Urinary bladder (tissue), 4 donors: ENCODE measurements around the gene LCN9. TPM values are rescaled to one million over a fixed set of nuclear protein-coding genes. Genes with fewer than 3 reads are reported as not detected.

Experiments used
- DNase-seq: peaks from one replicate; pipeline ENCODE4 v3.0.0-alpha.2; 2015; ENCODE audit errors: extremely low spot score
- H3K27ac ChIP-seq: one replicate; pipeline ENCODE4 v1.5.1; 2013; ENCODE audit warnings: low read depth, mild to moderate bottlenecking, moderate library complexity
- H3K36me3 ChIP-seq: one replicate; pipeline ENCODE4 v1.6.1; 2013; ENCODE audit warnings: mild to moderate bottlenecking, moderate library complexity; ENCODE audit not compliant: insufficient read depth
- H3K4me1 ChIP-seq: one replicate; pipeline ENCODE4 v1.6.1; 2013; ENCODE audit warnings: mild to moderate bottlenecking, moderate library complexity; ENCODE audit not compliant: insufficient read depth
- H3K4me3 ChIP-seq: one replicate; pipeline ENCODE4 v1.5.1; 2013; ENCODE audit warnings: low read depth, low read length
- WGBS: extraction: QIAGEN DNeasy Blood & Tissue Kit; methylation state at CpG from one replicate; pipeline ENCODE4 v1.1.7; 2013; 5-methylcytosine and 5-hydroxymethylcytosine counted together
- polyA plus RNA-seq: library from polyadenylated mRNA; stranded (reverse); fragments of 200-250 nt; gene quantifications from one replicate; pipeline ENCODE4 v1.2.3, GENCODE V29; 2013
- total RNA-seq: library from RNA; depleted of rRNA; stranded (reverse); fragments of >200 nt; gene quantifications from one replicate; pipeline ENCODE4 v1.2.3, GENCODE V29; 2014
- donor health status: healthy with polysubstance abuse.
- donor health status: healthy.

LCN9 gene
- total and polyA plus RNA-seq, 2 donors: not detected

- WGBS: 92% methylated on average over 19 of the region's 19 CpGs
- H3K36me3 ChIP-seq: no peaks in the 10 kb centered on the region
- no peaks in the 10 kb centered on the region for H3K4me1 ChIP-seq
- H3K27ac ChIP-seq: no peak overlapping the region
- no peak overlapping the region for H3K4me3 ChIP-seq
- no peak for DNase-seq
Observed at GRCh38 chr9:135690836-135691570, 27.9 kb downstream of the LCN9 start.

GRCh38 chr9:135692410-135692809 lies 29.3 kb downstream of the LCN9 start:
- Histone ChIP-seq H3K36me3 (no peaks in the 10 kb centered on the region), H3K4me1 (no peaks in the 10 kb centered on the region), H3K27ac (no peak overlapping the region), H3K4me3 (no peak overlapping the region)
- WGBS: 74% methylated on average over 11 of the region's 11 CpGs
- DNase-seq: no peak

- DNase-seq: no peak
- no peak overlapping the region for H3K4me3 ChIP-seq
- H3K27ac ChIP-seq: no peak overlapping the region
- 71% methylated on average over 16 of the region's 16 CpGs for WGBS
- H3K4me1 ChIP-seq: no peaks in the 10 kb centered on the region
- no peaks in the 10 kb centered on the region for H3K36me3 ChIP-seq
Observed at GRCh38 chr9:135693265-135693664, 30.2 kb downstream of the LCN9 start.

GRCh38 chr9:135693771-135694170 lies 30.7 kb downstream of the LCN9 start:
- Histone ChIP-seq H3K36me3 (no peaks in the 10 kb centered on the region), H3K4me1 (no peaks in the 10 kb centered on the region), H3K27ac (no peak overlapping the region), H3K4me3 (no peak overlapping the region)
- WGBS: 82% methylated on average over 11 of the region's 11 CpGs
- no peak for DNase-seq

GRCh38 chr9:135694414-135694813 lies 31.3 kb downstream of the LCN9 start:
- 46% methylated on average over 18 of the region's 18 CpGs for WGBS
- H3K4me1 ChIP-seq: no peaks in the 10 kb centered on the region
- no peaks in the 10 kb centered on the region for H3K36me3 ChIP-seq
- no peak for DNase-seq
- H3K4me3 ChIP-seq: no peak overlapping the region
- H3K27ac ChIP-seq: no peak overlapping the region

- no peak overlapping the region for H3K4me3 ChIP-seq
- H3K36me3 ChIP-seq: no peaks in the 10 kb centered on the region
- 86% methylated on average over 16 of the region's 16 CpGs for WGBS
- no peak overlapping the region for H3K27ac ChIP-seq
- no peaks in the 10 kb centered on the region for H3K4me1 ChIP-seq
- DNase-seq: no peak
Observed at GRCh38 chr9:135695036-135695435, 31.9 kb downstream of the LCN9 start.

- H3K4me3 ChIP-seq: no peak overlapping the region
- H3K4me1 ChIP-seq: no peaks in the 10 kb centered on the region
- 77% methylated on average over 12 of the region's 12 CpGs for WGBS
- no peaks in the 10 kb centered on the region for H3K36me3 ChIP-seq
- no peak overlapping the region for H3K27ac ChIP-seq
- DNase-seq: no peak
Observed at GRCh38 chr9:135695642-135696041, 32.5 kb downstream of the LCN9 start.

GRCh38 chr9:135696446-135696845 lies 33.3 kb downstream of the LCN9 start:
- WGBS: 77% methylated on average over 16 of the region's 16 CpGs
- no peak overlapping the region for H3K4me3 ChIP-seq
- H3K27ac ChIP-seq: no peak overlapping the region
- DNase-seq: no peak
- H3K4me1 ChIP-seq: no peaks in the 10 kb centered on the region
- H3K36me3 ChIP-seq: no peaks in the 10 kb centered on the region

- Histone ChIP-seq H3K4me3 (no peak overlapping the region), H3K36me3 (no peaks in the 10 kb centered on the region), H3K4me1 (no peaks in the 10 kb centered on the region), H3K27ac (no peak overlapping the region)
- 77% methylated on average over 15 of the region's 15 CpGs for WGBS
- DNase-seq: no peak
Observed at GRCh38 chr9:135697226-135697625, 34.1 kb downstream of the LCN9 start.

- Histone ChIP-seq H3K27ac (no peak overlapping the region), H3K4me3 (no peak overlapping the region), H3K4me1 (no peaks in the 10 kb centered on the region), H3K36me3 (no peaks in the 10 kb centered on the region)
- no peak for DNase-seq
- WGBS: 68% methylated on average over 21 of the region's 21 CpGs
Observed at GRCh38 chr9:135698236-135698635, 35.1 kb downstream of the LCN9 start.

- Histone ChIP-seq H3K27ac (no peak overlapping the region), H3K36me3 (no peaks in the 10 kb centered on the region), H3K4me1 (no peaks in the 10 kb centered on the region), H3K4me3 (no peak overlapping the region)
- DNase-seq: no peak
- WGBS: 72% methylated on average over 19 of the region's 19 CpGs
Observed at GRCh38 chr9:135698767-135699166, 35.7 kb downstream of the LCN9 start.

- Histone ChIP-seq H3K4me3 (no peak within 1 kb of the TSS), H3K4me1 (no peaks in the 10 kb centered on the region), H3K36me3 (no peaks in the 10 kb centered on the region), H3K27ac (no peak within 1 kb of the TSS)
- no peak for DNase-seq
- WGBS: 84% methylated on average over 30 of the region's 30 CpGs
Observed at GRCh38 chr9:135699440-135699839, 36.3 kb downstream of the LCN9 start, which contains the start of gene SOHLH1. Gene SOHLH1 (minus strand): TSS chr9:135699481. CDS start chr9:135699467, 14 bp downstream.

- no peak overlapping the region for H3K4me3 ChIP-seq
- H3K27ac ChIP-seq: no peak overlapping the region
- 67% methylated on average over 15 of the region's 15 CpGs for WGBS
- no peak for DNase-seq
- H3K36me3 ChIP-seq: no peaks in the 10 kb centered on the region
- no peaks in the 10 kb centered on the region for H3K4me1 ChIP-seq
Observed at GRCh38 chr9:135700525-135700924, 37.4 kb downstream of the LCN9 start.

GRCh38 chr9:135701067-135701958 lies 38.2 kb downstream of the LCN9 start:
- 20% methylated on average over 40 of the region's 40 CpGs for WGBS
- H3K36me3 ChIP-seq: no peaks in the 10 kb centered on the region
- H3K27ac ChIP-seq: no peak overlapping the region
- no peak for DNase-seq
- H3K4me1 ChIP-seq: no peaks in the 10 kb centered on the region
- no peak overlapping the region for H3K4me3 ChIP-seq
